Left lung (tissue), 10 donors: Measurements from ENCODE around the gene PHKB. TPM values are rescaled to one million over a fixed set of nuclear protein-coding genes. Genes with fewer than 3 reads are reported as not detected.
"Not testable (repeated sequence)": the region's sequence is repeated elsewhere in the genome, so short reads cannot be mapped to it uniquely, and the experiment has no call there.

Experiments used
- ATAC-seq: fragments of 200-7000 bp; cut with Tn5 transposase; one replicate; pipeline ENCODE4 v1.9.1; 2020; ENCODE audit warnings: moderate library complexity
- DNase-seq, 4 donors: peaks; one replicate each; pipeline ENCODE4 v3.0.0-alpha.2; 2013 to 2020
- H3K27ac ChIP-seq, 2 donors: fragments of 200-600 bp; sonication (generic) in 1 of 2; one replicate each; pipeline versions ENCODE4 v1.5.0 to v1.8.0; 2020 to 2021
- H3K27me3 ChIP-seq, 2 donors: fragments of 200-600 bp; sonication (generic) in 1 of 2; one replicate each; pipeline versions ENCODE4 v1.5.0 to v1.8.0; 2020 to 2021
- H3K36me3 ChIP-seq, 2 donors: fragments of 200-600 bp; sonication (generic) in 1 of 2; one replicate each; pipeline versions ENCODE4 v1.5.0 to v1.8.0; 2020 to 2021
- H3K4me1 ChIP-seq, 2 donors: fragments of 200-600 bp; one replicate each; pipeline ENCODE4 v1.8.0; 2021
- H3K4me3 ChIP-seq, 2 donors: fragments of 200-600 bp; sonication (generic) in 1 of 2; one replicate each; pipeline versions ENCODE4 v1.5.0 to v1.8.0; 2020 to 2021; ENCODE audit warnings: mild to moderate bottlenecking in 1 of 2
- H3K9me3 ChIP-seq, 2 donors: fragments of 200-600 bp; sonication (generic) in 1 of 2; one replicate each; pipeline versions ENCODE4 v1.5.0 to v1.8.0; 2020 to 2021
- CTCF ChIP-seq, 2 donors: fragments of 200-600 bp; sonication (generic) in 1 of 2; IDR thresholded peaks; one replicate each; pipeline versions ENCODE4 v1.5.0 to v1.8.0; 2021; ENCODE audit warnings: antibody characterized with exemption in 2 of 2
- intact Hi-C, 2 donors: fragments of 100-400 bp; cut with DNase I; formaldehyde crosslinking; loops; one replicate each; pipeline versions ENCODE4 v1.11.2 to v1.14.2; 2022
- polyA plus RNA-seq, 6 donors: library from polyadenylated mRNA; unstranded; fragments of 120-200 nt; gene quantifications; one replicate each; pipeline ENCODE4 v1.2.1, GENCODE V29; 2013; ENCODE audit not compliant: insufficient read length in 6 of 6
- total RNA-seq, 2 donors: library from RNA; stranded (reverse); fragmentation: NEBNext Ultra II Directional; extraction: Animal tissue kit (Norgen Biotek cat#: 25700); gene quantifications; one replicate each; pipeline ENCODE4 v1.2.1, GENCODE V29; 2021
- donor health status: DM: no; HTN: yes; CAD: no.
- donor health status: DM: no; HTN: no; CAD: no.

The PHKB gene
- total and polyA plus RNA-seq, 8 donors: 76.5 to 104 (median 90.4) TPM

GRCh38 chr16:47528431-47528830 lies 67.3 kb downstream of the PHKB start:
- no peak for ATAC-seq
- no peak overlapping the region for H3K4me3 ChIP-seq
- TF ChIP-seq CTCF (IDR thresholded peaks at IDR 0.05): no peak

GRCh38 chr16:47533744-47534292 lies 72.7 kb downstream of the PHKB start:
- Histone ChIP-seq H3K9me3 (peaks cover 0 to 9% of the 10 kb centered on the region in 2 donors), H3K36me3 (peaks cover 0 to 24% of the 10 kb centered on the region in 2 donors), H3K27ac (no peak overlapping the region), H3K27me3 (no peaks in the 10 kb centered on the region), H3K4me3 (no peak overlapping the region), H3K4me1 (no peaks in the 10 kb centered on the region)
- no peak for TF ChIP-seq CTCF (IDR thresholded peaks at IDR 0.05)
- DNase-seq: no peak
- ATAC-seq: no peak
- intact Hi-C loops: no loop called here

More at GRCh38 chr16:47528431-47528830, 67.3 kb downstream of the PHKB start:
- Histone ChIP-seq H3K27me3 (no peaks in the 10 kb centered on the region), H3K36me3 (peaks cover 0 to 29% of the 10 kb centered on the region in 2 donors), H3K4me1 (peaks cover 0 to 4% of the 10 kb centered on the region in 2 donors), H3K9me3 (peaks cover 0 to 3% of the 10 kb centered on the region in 2 donors), H3K27ac (no peak overlapping the region)
- no peak for DNase-seq
- intact Hi-C loops: no loop called here

- intact Hi-C loops: no loop called here
- Histone ChIP-seq H3K27ac (no peak overlapping the region), H3K27me3 (no peaks in the 10 kb centered on the region), H3K4me3 (no peak overlapping the region), H3K4me1 (no peaks in the 10 kb centered on the region), H3K9me3 (peaks cover 0 to 47% of the 10 kb centered on the region in 2 donors), H3K36me3 (peaks cover 0 to 28% of the 10 kb centered on the region in 2 donors)
- no peak for TF ChIP-seq CTCF (IDR thresholded peaks at IDR 0.05)
- ATAC-seq: no peak
- no peak for DNase-seq
Measured at GRCh38 chr16:47538472-47538871, 77.3 kb downstream of the PHKB start.

- DNase-seq, ATAC-seq, H3K4me3 ChIP-seq, H3K27ac ChIP-seq, intact Hi-C loops, H3K4me1 ChIP-seq, H3K27me3 ChIP-seq: not testable (repeated sequence)
- peaks cover 0 to 30% of the 10 kb centered on the region in 2 donors for H3K36me3 ChIP-seq
- H3K9me3 ChIP-seq: peaks cover 0 to 59% of the 10 kb centered on the region in 2 donors
Measured at GRCh38 chr16:47539707-47540670, 78.9 kb downstream of the PHKB start.

- ATAC-seq, DNase-seq, H3K4me3 ChIP-seq, H3K27me3 ChIP-seq, intact Hi-C loops, H3K27ac ChIP-seq, H3K4me1 ChIP-seq: not testable (repeated sequence)
- peaks cover 0 to 35% of the 10 kb centered on the region in 2 donors for H3K36me3 ChIP-seq
- H3K9me3 ChIP-seq: peaks cover 0 to 66% of the 10 kb centered on the region in 2 donors
Measured at GRCh38 chr16:47541135-47541534, 80.0 kb downstream of the PHKB start.

GRCh38 chr16:47544255-47544654 lies 83.1 kb downstream of the PHKB start:
- H3K27me3 ChIP-seq, H3K4me3 ChIP-seq, DNase-seq, ATAC-seq, intact Hi-C loops, H3K27ac ChIP-seq, H3K4me1 ChIP-seq: not testable (repeated sequence)
- H3K9me3 ChIP-seq: peaks cover 0 to 66% of the 10 kb centered on the region in 2 donors
- H3K36me3 ChIP-seq: peaks cover 0 to 57% of the 10 kb centered on the region in 2 donors

- H3K27me3 ChIP-seq, ATAC-seq, intact Hi-C loops, H3K4me1 ChIP-seq, DNase-seq, H3K27ac ChIP-seq, H3K4me3 ChIP-seq: not testable (repeated sequence)
- Histone ChIP-seq H3K9me3 (peaks cover 0 to 25% of the 10 kb centered on the region in 2 donors), H3K36me3 (peaks cover 0 to 74% of the 10 kb centered on the region in 2 donors)
Measured at GRCh38 chr16:47551185-47551584, 90.1 kb downstream of the PHKB start.

- H3K4me3 ChIP-seq, H3K4me1 ChIP-seq, H3K27ac ChIP-seq, H3K27me3 ChIP-seq, intact Hi-C loops, DNase-seq, ATAC-seq: not testable (repeated sequence)
- Histone ChIP-seq H3K36me3 (peaks cover 0 to 68% of the 10 kb centered on the region in 2 donors), H3K9me3 (peaks cover 0 to 19% of the 10 kb centered on the region in 2 donors)
Measured at GRCh38 chr16:47551767-47552166, 90.6 kb downstream of the PHKB start.
